Fibroblast of skin of back (primary cell): Measurements from ENCODE around the gene SPINK14.

Experiments used
- DNase-seq: peaks from one replicate; pipeline ENCODE4 v3.0.0-alpha.2; 2013

The SPINK14 gene

GRCh38 chr5:148201151-148201550 lies 32.8 kb downstream of the SPINK14 start:
- DNase-seq, result no peak

- DNase-seq, result no peak
These were observed 34.3 kb downstream of the SPINK14 start, which contains the start of gene SPINK6 for GRCh38 chr5:148202531-148203203. TSS of gene SPINK6 (plus strand) at chr5:148203042. CDS start at chr5:148203097, 55 bp downstream.

- no peak for DNase-seq
These were observed 36.9 kb downstream of the SPINK14 start for GRCh38 chr5:148205044-148205806.

GRCh38 chr5:148205865-148206264 lies 37.5 kb downstream of the SPINK14 start:
- DNase-seq, result no peak

- DNase-seq, result no peak
These were observed 38.3 kb downstream of the SPINK14 start for GRCh38 chr5:148206620-148207019.

GRCh38 chr5:148208226-148208625 lies 39.9 kb downstream of the SPINK14 start:
- no peak for DNase-seq

- no peak for DNase-seq
These were observed 40.9 kb downstream of the SPINK14 start for GRCh38 chr5:148209151-148209770.

- no peak for DNase-seq
These were observed 46.4 kb downstream of the SPINK14 start for GRCh38 chr5:148214665-148215185.

- DNase-seq, result no peak
These were observed 53.2 kb downstream of the SPINK14 start for GRCh38 chr5:148221508-148221907.

- no peak for DNase-seq
These were observed 55.9 kb downstream of the SPINK14 start for GRCh38 chr5:148224117-148224742.
